ENCODE measurements around the gene UBE2J1.
"Not testable (repeated sequence)": the region's sequence is repeated elsewhere in the genome, so short reads cannot be mapped to it uniquely, and the experiment has no call there.

Gene UBE2J1, protein sequence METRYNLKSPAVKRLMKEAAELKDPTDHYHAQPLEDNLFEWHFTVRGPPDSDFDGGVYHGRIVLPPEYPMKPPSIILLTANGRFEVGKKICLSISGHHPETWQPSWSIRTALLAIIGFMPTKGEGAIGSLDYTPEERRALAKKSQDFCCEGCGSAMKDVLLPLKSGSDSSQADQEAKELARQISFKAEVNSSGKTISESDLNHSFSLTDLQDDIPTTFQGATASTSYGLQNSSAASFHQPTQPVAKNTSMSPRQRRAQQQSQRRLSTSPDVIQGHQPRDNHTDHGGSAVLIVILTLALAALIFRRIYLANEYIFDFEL

DNA sequence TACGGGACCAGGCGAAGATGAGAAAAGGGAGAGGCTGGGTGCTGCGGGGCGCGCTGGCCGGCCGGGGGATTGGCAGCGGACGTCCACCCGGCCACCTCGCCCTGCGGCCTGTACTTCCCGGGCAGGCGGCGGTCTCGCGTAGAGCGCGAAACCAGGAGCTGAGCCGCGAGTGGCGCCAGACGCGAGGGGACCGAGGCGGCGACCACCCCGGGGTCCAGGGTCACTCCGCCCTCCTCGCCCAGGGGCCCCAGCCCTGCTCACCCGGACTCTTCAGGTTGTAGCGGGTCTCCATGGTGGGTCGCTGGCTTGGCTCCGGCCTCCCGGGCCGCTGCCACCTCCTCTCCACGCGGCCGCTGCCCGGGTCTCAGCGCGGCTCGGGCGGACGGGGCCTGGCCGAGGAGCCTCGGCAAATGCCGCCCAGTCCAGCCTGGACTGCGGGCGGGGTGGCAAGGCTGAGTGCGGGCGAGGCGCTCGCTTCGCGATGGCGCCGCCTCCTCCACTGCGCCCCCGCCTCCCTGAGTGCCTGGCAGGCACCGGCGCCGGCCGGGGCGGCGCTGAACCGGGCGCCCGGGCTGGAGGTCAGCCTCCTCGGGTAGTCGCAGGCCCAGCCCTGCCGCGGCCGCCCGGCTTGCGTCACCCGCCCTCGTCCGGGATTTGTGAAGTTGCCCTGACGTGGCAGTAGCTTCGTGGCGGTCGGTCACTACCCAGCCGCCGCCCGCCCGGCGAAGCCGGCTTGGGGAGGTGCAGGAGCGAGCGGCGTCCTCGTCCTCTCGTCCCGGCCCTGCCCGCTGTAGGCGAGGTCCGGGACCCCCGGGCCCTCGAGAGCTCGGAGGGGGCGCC lies at the start of gene UBE2J1:
Gene UBE2J1, minus strand, starts transcription at position 445 of the 840 bp plus-strand sequence. Its CDS starts 153 bp downstream, at position 292.
- peak; percentile 76 for DNase-seq (ENCODE audit: low read depth)

DNA sequence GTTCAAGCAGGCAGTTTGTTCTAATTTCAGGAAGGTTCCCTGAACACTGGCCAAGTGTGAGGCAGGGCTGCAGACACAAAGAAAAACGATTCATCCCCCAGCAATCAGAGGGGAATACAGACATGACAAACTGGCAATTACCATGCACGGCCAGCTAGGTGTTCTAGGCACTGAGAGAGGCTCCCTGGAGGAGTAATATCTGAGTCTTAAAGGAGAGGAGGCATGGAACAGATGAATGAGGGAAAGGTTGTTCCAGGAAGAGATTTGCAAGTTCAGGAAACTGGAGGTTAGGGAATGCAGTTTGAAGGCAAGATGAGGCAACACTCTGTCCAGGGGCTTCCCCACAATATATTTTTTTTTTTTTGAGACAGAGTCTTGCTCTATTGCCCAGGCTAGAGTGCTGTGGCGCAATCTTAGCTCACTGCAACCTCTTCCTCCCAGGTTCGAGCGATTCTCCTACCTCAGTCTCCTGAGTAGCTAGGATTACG lies 48.4 kb upstream of the UBE2J1 start:
- no peak for DNase-seq (ENCODE audit: low read depth)

DNA sequence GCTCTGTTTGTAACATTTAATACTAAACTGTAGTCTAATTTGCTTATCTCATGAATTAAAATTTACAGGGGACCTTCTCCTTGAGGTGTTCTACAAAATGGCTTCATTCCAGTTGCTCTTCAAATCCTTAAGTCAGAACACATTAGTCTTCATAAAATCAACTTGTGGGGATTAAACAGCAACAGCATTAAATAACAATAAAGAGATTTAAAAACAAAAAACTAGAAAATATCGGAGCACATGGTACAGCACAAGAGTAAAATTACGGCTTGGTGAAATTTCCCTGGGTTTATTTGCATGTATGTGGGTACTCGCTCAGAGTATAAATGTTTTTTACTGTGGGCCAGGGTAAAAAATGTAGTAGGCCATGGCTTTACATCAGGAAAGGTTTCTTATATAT lies 47.5 kb upstream of the UBE2J1 start:
- no peak for DNase-seq (ENCODE audit: low read depth)

DNA sequence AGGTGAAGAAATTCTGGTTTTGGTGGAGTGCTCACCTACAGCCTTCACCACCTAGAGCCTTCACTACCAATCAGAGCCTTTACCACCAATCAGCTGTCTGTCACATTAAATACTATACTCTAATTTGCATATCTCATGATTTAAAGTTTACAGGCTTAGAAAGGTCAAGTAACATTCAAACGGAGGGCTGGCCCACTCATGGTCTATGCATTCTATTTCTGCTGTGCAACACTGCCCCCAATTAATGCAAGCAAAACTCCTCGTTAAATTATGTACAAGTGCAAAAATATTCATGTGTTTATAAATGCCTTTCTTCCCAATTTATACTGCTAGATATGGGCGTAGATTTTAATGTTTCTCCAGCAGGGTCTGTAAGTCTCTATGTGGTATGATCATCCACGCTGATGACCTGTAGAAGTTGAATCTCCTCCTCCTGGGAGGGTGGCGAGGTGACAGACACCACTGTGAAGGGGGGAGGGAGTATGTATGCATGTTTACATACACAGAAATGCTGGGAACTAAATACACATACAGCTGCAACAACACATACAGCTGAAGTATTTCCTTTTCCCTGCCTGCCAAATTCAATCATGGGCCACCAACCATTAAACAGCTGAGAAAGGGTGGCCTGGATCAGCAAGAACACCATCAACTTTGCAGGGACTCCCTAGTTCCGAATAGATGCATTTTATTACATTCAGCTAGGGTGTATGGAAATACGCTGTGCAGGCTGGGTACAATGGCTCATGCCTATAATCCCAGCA lies 46.4 kb upstream of the UBE2J1 start:
- no peak for DNase-seq (ENCODE audit: low read depth)

DNA sequence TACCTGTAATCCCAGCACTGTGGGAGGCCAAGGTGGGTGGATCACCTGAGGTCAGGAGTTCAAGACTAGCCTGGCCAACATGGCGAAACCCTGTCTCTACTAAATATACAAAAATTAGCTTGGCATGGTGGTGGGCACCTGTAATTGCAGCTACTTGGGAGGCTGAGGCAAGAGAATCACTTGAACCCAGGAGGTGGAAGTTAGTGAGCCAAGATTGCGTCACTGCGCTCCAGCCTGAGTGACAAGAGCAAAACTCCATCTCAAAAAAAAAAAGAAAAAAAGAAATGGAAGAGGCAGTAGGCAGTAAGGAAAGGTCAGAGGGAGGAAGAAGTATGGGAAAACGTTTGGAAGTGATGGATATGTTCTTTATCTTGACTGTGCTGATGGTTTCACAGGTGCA lies 45.4 kb upstream of the UBE2J1 start:
- DNase-seq (ENCODE audit: low read depth): not testable (repeated sequence)

DNA sequence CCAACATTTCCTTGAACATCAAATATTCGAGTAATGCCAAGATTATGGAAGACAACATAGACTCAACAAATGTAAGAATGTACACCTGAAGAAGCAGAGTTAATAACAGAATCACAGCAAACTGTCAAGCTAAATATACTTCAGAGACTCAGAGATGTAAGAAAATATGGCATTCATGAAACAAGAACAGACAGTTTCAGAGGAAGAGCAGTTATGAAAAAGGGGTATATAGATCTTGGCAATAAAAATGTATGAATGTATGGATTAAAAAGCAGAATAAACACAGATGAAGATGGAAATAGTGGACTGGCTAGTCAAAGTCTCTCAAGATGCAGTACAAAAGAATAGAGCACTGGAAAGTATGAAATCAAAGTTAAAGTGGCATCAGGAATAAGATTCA lies 41.1 kb upstream of the UBE2J1 start:
- DNase-seq (ENCODE audit: low read depth): no peak

DNA sequence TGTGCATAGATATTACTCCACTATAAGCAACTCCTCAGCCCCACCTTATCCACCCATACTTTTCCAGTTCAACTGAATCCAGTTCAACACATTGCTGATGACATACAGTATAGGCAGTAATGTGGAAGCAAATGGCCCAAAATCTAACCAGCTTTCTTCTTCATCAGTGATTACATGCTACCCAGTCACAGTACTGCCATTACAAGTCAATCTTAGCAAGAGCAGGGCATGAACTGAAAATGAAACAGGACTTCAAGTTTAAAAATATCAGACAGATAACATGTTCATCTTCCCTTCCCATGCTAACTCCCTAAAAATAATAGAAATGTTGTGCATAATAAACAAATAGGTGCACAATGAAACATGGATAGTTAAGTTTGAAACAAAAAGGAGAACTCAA lies 40.3 kb upstream of the UBE2J1 start:
- no peak for DNase-seq (ENCODE audit: low read depth)

DNA sequence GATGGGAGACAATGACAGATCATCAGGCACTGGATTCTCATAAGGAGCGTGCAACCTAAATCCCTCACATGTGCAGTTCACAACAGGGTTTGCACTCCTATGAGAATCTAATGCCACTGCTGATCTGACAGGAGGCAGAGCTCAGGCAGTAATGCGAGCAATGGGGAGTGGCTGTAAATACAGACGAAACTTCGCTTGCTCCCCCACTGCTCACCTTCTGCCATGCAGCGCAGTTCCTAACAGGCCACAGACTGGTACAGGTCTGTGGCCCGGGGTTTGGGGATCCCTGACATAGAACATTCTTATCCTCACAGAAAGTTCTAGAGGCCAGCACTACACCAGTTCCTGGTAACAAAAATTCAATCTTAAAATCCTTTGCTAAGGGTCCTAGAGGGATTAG lies 36.3 kb upstream of the UBE2J1 start:
- no peak for DNase-seq (ENCODE audit: low read depth)

DNA sequence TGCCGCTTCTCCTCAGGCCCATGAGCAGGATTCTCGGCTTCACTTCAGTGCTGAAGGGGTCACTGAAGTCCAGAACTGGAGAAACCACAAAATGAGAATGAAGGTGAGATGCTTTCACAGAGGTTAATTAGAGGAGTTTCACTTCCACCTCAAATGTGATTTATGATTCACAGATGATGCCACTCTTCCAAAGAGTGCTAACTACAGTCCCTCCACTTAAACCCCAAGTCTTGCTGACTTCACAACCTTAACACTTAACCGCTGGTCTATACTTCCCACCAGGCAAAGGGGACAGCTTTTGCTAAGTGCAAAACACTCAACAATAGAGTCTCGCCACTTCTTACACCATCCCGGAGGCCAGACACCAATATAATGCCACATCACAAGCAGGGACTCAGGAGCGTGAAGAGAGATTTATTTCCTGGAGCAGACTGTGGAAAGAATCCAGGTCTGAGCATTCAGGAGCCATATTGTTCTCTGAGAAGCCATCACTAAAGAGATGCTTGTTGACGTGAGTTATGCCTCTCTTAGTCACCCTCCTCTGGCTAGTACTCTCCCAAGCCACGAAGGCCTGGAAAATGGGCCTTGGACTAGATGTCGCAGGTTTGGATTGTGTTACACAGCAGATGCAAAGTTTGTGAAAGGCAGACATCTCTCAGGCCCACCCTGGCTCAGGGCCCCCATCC lies 35.1 kb upstream of the UBE2J1 start:
- no peak for DNase-seq (ENCODE audit: low read depth)

DNA sequence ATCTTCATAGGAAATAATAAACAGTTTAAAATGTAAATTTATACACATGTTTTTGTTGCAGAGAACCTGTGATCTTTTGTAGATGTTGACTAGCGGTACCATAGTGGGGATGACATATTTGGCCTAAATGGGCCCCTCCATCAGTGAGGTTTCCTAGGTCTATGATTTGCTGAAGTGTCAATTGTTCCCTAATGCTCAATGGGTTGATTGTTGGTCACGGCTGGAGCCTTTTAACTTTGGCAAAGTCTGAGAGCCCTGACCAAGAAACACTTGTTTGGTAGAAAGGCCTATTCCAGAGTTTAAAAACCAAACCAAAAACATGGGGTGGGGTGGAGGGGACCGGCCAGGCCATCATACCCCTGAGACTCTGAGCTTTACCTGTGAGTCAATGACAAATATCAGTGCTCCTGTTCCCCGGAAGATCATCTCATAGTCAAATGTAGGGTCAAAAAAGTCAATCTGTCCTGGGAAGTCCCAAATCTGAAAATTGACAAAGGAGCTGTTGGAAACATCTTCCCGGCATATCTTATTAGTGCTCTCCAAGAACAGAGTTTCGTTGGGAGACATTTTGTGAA lies 34.5 kb upstream of the UBE2J1 start:
- no peak for DNase-seq (ENCODE audit: low read depth)

DNA sequence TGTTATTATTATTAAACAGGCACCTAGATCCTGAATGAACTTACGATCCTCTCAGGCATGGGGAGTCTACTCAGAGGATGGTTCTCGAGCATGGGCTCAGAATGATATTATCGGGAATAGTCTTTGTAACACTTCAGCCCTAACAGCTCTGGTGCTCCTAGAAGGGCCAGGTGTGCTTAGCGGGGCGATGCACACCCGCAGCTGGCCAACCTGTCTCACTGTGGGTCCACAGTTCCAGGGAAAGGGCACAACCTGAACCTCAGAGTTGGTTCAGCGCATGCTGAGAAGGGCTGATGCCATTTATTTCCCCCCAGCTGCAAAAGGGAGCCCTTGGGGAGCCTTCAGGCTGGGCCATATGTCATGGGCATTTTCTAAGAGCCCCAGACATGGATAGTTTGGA lies 33.3 kb upstream of the UBE2J1 start:
- no peak for DNase-seq (ENCODE audit: low read depth)

DNA sequence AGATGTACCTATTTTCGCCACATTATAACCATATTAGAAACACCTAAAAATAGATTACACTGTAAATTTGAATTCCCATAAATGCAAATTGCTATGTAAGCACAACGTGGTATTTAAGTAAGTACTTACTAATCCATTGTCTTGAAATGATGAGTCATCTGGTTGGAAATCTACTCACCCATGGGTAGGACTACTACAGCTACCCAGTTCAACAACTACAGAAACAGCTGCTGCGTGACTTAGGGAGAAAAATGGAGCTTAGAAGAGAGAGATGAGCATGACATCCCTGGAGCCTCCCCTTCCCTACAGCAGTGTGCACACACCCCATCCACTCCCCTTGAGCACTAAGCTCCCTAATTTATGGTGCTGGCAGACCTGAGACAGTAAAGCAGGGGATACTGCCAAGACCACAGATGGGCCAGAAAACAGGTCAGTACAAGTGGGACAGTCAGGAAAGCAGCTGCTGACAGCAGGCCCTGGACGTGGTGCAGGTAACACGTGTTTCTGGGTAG lies 32.7 kb upstream of the UBE2J1 start:
- DNase-seq (ENCODE audit: low read depth): peak; percentile 2

DNA sequence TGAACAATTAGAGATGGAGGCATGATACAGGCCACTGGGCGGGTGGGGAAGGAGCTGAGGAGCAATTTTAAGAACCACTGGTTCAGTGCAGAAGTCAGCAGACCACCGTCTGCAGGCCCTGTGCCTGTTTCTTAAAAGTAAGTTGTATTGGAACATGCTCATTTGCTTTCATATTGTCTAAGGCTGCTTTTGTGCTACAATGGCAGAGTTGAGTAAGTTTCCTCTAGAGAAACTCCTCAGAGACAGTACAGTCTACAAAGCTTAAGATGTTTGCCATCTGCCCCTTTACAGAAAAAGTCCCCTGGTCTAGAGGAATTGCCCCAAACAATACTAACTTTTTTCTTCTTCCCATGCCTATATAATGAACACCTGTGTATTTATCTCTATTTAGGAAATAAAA lies 28.5 kb upstream of the UBE2J1 start:
- DNase-seq (ENCODE audit: low read depth): no peak

DNA sequence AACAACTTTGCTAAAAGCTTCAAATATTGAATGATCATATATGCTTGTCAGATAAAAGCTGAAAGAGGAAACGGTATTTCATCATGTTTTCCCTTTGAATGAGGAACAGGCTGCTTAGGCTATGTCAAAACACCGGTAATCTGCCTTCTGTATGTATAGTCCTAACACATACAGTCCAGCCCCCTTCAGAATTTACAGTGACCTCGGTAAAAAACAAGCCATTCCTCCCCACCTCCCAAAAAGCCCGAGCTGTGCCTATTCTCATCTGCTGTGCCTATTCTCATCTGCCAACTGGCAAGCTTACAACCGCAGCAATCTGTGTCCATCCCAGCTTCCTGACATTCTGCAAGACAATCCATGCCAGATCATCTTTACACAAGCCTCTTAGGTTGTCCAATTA lies 26.8 kb upstream of the UBE2J1 start:
- DNase-seq (ENCODE audit: low read depth): no peak

DNA sequence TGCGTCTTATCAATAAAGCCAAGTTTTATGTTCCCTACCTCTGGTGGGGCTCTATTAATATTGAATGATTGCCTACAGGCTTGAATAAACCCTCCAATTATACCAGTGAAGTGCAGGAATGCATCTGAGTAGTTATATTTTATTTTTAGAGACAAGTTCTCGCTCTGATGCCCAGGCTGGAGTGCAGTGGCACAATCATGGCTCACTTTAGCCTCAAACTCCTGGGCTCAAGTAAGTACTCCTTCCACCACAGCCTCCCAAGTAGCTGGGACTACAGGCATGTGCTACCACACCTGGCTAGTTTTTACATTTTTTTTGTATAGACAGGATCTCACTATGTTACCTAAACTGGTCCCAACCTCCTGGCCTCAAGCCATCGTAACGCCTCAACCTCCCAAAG lies 26.1 kb upstream of the UBE2J1 start:
- DNase-seq (ENCODE audit: low read depth): no peak

DNA sequence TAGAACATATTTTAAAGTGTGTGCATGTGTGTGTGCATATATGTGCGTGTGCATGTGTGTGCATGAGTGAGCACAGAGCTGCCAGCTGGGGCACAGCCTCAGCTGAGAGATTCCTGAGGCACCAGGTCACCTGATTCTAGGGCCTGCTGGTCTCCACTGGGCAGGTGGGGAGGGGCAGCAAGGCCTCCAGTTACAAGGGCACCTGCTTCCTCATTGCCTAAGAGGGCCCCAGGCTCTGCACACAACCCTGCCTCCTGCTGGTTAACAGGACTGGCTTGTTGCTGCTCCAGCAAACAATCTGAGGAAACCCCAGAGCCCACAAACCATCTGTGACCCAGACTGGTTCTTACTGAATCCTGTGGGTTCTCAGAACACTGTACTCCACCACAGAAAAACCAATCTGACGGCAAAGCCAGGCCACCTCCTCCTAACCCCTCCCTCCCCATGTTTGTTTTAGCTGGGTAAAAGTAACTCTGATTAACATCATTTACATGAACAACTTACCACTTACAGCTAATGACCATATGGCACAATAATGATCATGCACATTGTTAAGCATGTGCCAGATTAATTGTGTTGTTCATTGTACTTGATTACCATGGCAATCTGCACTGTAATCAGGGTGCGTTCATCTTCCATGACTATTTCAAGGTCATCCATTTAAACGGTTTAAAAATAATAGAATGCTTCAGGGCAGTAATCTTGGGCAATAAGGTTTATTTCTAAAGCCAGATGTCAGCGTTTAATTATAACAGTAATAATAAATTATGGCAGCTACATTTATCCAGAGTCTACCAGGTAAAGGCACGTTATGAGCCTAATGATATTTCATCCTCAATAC lies 23.1 kb upstream of the UBE2J1 start:
- DNase-seq (ENCODE audit: low read depth): peak; percentile 40

DNA sequence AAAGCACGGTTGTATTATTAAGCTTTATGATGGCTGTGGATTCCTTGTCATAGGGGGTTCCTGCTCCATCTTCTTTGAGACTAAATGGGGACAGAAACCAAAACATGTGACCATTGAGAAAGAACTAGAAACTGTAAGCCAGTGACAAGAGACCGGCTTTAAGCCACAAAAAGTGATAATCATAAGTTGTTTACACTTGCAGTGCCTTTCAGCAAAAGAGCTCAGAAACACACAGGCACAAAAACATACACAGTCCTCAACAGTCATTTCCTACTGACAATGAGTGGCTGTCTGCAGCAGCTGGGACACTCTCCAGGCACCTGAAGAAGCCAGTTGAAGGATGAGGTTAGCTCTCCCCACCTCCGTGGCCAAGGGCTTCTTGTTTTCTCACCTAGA lies 20.0 kb upstream of the UBE2J1 start:
- DNase-seq (ENCODE audit: low read depth): no peak

DNA sequence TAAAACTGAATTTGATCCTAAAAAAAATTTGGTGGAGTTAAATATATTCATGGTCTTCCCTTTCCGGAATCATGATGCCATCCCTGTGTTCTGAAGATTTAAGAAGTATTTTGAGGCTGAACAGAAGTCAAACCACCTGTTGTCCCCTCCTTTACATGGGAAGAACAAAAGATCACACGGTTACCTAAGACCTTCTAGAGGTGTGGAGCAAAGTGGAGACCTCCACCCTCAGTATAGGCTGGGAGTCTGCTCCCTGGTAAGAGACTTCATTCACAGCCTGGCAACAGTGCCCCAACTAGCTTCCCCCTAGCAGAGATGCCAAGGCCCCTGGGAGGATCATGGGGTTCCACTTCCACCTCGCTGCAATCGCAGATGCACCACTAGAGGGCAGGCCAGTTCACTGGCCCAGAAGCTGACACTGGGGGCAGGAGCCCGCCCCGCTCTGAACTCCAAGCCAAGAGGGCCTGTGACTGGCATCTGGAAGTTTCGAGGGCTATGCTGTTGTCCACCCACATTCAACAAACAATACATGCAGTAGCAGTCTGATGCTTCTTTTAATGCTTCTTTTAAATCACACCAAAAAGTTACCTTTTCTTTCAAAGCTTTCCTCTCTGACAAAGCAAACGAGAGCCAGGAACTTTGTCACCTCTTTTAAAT lies 19.5 kb upstream of the UBE2J1 start:
- peak; percentile 74 for DNase-seq (ENCODE audit: low read depth)

DNA sequence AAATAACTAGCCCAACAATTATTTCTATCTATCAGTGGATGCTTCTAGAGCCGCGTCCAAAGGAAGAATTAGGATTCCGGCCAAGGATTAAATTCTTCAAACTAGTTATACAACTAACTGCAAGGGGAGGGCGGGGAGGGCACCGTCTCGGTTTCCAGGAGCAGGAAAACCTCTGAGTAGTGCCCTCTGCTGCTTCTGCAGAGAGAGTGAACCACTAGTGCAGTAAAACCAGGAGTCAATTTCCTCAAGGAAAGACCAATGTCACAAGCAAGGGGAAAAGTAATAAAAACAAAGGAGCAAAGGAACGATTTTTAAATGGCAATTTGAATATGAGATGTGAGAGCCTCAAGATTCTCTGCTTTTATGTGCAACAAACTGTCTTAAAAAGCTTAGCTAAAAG lies 16.5 kb upstream of the UBE2J1 start:
- DNase-seq (ENCODE audit: low read depth): no peak

DNA sequence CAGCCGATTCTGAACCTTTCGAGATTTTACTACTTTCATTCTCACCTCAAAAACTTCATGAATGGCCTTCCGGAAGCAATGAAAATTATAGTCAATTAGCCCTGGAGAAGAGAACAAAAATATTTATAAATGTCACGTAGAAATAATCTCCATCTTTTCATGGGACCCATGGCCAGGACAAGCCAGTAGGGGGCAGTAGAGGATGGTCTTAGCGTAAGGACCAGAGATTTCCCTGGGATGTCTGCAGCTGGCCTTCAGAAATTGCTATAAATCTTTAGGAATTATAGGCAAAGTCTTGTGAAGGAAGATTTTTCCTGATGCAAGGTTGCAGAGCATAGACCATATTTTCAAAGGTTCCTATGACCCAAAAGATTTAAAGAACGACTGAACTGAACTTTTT lies 15.6 kb upstream of the UBE2J1 start:
- DNase-seq (ENCODE audit: low read depth): no peak
